Measurements from ENCODE around the gene DNAH17. TPM values are rescaled to one million over a fixed set of nuclear protein-coding genes. Genes with fewer than 3 reads are reported as not detected.

DNAH17 gene
- polyA plus RNA-seq, 3 donors from 2014 or later, result 0.09 TPM; not detected in 2

DNA sequence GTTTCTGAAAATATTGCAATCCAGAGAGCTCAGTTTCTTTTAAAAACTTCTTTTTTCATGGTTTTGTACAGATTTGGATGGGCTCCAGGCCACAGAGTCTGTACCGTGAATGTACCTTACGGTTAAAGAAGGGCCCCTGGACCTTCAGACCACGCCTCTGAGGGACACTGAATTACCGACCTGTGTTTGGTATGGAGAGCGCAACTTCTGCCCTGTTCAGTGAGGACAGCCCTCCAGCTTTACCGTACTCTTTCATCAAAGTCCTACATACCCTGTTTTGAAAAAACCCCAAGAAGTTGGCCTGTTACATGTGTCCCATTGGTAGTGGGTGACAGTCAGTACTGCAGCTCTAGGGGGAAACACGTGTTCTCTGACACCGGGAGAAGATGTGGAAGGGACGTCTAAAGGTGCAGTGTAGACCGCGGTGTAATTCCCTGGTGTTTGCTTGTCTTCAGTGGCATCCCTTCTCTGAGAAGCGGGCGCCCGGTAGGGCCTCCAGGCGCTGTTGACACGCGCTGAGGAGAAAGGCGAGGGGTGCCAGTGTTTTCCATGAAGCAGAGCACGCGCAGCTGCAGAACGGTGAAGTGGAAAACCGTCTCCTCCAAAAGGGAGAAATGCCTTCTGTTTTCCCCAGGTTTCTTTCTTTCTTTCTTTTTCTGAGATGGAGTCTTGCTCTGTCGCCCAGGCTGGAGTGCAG lies 192.6 kb downstream of the DNAH17 start:
- H3K4me3 Mint-ChIP-seq, result peak overlapping the region in 2 of 5 donors; percentile 37 to 53
- no peaks in the 10 kb centered on the region for H3K36me3 Mint-ChIP-seq
- peak overlapping the region; percentile 7 to 84 (median 68) for H3K27ac Mint-ChIP-seq
- peaks cover 80% of the 10 kb centered on the region in 2 donors for H3K4me1 Mint-ChIP-seq
- H3K9me3 Mint-ChIP-seq, result no peaks in the 10 kb centered on the region
- DNase-seq, result no peak
- H3K27me3 Mint-ChIP-seq (ENCODE audit: low read depth in 3 of 3), result peaks cover 1 to 6% (median 2%) of the 10 kb centered on the region in 3 donors

DNA sequence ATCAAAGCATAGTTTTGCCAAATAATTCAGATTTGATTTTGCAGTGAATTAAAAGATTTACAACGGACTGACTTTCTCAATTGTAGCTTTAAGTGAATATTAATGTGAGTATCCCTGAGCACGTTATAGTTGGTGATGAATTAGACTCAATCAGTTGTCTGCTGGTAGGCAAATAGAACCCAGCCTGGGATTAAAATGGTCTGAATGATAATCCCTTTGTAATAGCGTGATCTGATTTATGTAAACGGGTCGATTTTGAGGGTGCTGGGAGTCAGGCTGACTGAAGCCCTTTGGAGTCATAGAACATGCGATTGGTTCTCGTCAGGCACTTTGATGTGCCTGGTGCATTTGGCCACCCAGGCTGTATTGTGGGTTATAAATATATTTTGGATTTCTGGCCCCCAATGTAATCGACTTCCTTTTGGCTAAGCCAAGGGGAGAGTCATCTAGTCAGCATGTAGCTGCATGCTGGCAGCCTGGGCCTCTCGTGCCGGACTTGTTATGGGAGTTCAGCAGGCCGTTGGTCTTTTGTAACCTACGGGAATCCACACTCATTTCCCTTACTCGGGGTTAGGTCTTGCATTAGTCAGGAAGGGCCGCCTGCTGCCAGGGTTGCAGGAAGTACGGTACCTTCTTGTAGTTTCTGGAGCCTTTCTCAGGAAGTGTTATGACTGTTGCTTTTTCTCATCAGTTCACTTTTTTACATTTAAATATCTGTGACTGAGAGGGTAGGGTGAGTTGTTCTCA lies 193.3 kb downstream of the DNAH17 start:
- Mint-ChIP-seq H3K4me3 (peak overlapping the region in 1 of 5 donors; percentile 53), H3K27me3 (ENCODE audit: low read depth in 3 of 3) (peaks cover 1 to 12% (median 3%) of the 10 kb centered on the region in 3 donors), H3K36me3 (no peaks in the 10 kb centered on the region), H3K4me1 (peaks cover 83 to 86% of the 10 kb centered on the region in 2 donors), H3K9me3 (no peaks in the 10 kb centered on the region), H3K27ac (peak overlapping the region in 5 of 6 donors; percentile 7 to 69 (median 46))
- no peak for DNase-seq

DNA sequence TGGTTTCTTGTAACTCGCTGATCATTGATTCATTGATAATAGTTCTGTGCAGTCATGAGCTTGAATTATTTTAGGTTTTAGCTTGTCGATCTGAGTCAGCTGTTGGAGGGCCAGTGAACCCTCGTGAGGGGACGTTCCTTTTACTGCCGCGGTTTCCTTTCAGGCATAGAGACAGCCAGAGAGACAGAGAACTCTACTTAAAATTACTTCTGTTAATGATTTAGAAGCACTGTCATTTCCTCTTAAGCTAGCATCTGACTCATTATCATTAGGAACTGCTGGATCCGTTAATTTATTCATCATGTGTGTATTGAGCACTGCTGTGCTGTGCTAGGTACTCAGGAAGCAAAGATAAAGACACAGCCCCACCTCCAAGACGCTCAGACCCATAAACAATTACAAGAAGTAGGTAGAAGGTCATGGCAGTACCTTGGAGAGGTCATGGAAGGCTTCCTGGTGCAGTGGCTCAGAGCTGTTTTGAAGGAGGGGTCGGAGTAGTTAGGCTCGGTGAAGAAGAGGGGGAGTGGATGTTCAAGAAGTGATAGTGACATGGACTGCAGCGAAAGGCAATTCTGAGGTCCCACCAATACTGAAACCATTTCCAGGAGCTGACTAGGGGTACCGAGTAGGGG lies 195.5 kb downstream of the DNAH17 start:
- Mint-ChIP-seq H3K4me3 (peak overlapping the region in 4 of 5 donors; percentile 22 to 57 (median 37)), H3K27me3 (ENCODE audit: low read depth in 3 of 3) (peaks cover 1 to 18% (median 6%) of the 10 kb centered on the region in 3 donors), H3K9me3 (no peaks in the 10 kb centered on the region), H3K4me1 (peaks cover 71% of the 10 kb centered on the region in 2 donors), H3K27ac (peak overlapping the region; percentile 14 to 85 (median 61)), H3K36me3 (no peaks in the 10 kb centered on the region)
- DNase-seq, result peak in 1 of 3 donors; percentile 28

DNA sequence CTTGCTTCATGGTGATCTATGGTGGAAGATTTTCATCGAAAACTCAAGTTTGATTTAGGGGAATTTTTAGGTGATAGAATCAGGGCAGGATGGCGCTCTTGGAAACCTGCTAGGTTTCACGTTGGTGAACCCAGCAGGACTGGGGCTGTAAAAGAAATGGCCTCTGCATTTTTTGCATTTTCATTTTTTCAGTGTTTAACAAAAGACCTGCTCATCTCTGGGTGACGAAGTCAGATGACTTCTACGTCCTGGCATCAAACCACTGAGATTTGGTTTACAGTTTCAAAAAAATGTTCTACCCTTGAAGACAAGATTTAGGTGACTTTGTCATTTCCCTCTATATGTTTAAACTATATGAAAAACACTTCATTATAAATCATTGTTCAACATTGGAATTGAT lies 196.8 kb downstream of the DNAH17 start:
- no peaks in the 10 kb centered on the region for H3K36me3 Mint-ChIP-seq
- H3K27me3 Mint-ChIP-seq (ENCODE audit: low read depth in 3 of 3), result peaks cover 1 to 22% (median 6%) of the 10 kb centered on the region in 3 donors
- H3K4me1 Mint-ChIP-seq, result peaks cover 57 to 59% of the 10 kb centered on the region in 2 donors
- H3K27ac Mint-ChIP-seq, result peak overlapping the region; percentile 1 to 78 (median 67)
- no peak for DNase-seq
- H3K9me3 Mint-ChIP-seq, result no peaks in the 10 kb centered on the region
- peak overlapping the region; percentile 53 to 94 (median 74) for H3K4me3 Mint-ChIP-seq

DNA sequence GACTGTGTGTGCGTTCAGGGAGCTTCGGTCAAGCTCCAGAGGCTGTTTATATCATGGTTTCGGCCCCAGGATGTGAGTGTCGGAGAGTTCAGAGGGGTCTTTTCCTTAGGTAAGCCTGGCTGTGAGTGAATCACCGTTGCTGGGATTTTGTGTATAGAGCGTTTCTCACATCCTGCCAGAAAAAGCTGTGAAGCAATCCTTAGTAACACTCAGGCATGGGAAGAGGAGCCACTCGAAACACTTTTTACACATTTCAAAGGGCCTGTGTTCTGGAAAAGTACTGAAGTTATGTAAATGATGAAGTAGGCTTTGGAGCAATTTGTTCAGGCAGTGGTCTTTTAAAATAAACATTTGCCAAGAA lies 198.1 kb downstream of the DNAH17 start:
- Mint-ChIP-seq H3K36me3 (no peaks in the 10 kb centered on the region), H3K9me3 (no peaks in the 10 kb centered on the region), H3K4me1 (peaks cover 48 to 50% of the 10 kb centered on the region in 2 donors), H3K27ac (peak overlapping the region; percentile 85 to 97 (median 92)), H3K4me3 (peak overlapping the region; percentile 90 to 97 (median 94)), H3K27me3 (ENCODE audit: low read depth in 3 of 3) (peaks cover 0 to 22% (median 8%) of the 10 kb centered on the region in 3 donors)
- no peak for DNase-seq

DNA sequence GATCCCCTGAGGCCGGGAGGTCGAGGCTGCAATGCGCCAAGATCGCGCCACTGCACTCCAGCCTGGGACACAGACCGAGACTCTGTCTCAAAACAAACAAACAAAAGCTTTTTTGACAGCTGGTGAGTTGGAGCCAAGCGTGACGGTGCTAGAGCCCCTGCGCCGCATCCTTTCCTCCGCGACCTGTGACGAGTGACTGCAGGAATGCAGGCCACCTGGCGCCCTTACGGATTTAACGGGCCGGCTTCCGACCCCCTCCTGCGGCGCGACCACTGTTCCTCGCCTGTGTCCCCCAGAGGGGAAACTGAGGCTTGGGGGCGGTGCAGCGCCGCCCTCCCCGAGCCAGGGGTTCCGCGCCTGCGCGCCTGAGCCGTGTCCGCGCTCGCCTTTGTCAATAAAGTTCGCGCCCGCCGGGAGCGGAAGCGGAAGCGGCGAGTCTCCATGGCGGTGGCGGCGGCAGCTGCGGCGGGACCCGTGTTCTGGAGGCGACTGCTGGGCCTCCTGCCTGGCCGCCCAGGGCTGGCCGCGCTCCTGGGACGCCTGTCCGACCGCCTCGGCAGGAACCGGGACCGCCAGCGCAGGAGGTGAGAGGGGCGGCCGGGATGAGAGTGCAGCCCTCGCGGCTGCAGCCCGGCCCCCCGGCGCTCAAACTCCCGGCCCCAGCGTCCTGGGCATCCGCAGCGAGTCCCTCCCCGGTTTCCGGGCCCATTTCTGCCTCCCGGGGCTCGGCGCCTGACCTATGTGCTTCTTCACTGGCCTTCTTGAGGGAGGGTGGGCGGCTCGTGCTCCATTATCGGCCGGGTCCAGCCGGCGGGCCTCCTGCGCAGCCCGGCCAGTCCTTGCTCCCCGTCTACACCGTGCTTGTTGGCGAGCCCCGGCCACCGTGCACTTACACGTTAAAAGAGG lies 198.7 kb downstream of the DNAH17 start, which contains the start of gene PGS1:
TSS of gene PGS1 (plus strand) at position 425 of the 906 bp plus-strand sequence. CDS start at position 442, 17 bp downstream.
- Mint-ChIP-seq H3K27ac (peak within 1 kb of the TSS; percentile 85 to 97 (median 92)), H3K27me3 (ENCODE audit: low read depth in 3 of 3) (peaks cover 0 to 22% (median 8%) of the 10 kb centered on the region in 3 donors), H3K9me3 (no peaks in the 10 kb centered on the region), H3K4me1 (peaks cover 42 to 44% of the 10 kb centered on the region in 2 donors), H3K4me3 (peak within 1 kb of the TSS; percentile 90 to 97 (median 94)), H3K36me3 (no peaks in the 10 kb centered on the region)
- peak; percentile 84 to 86 (median 86) for DNase-seq

DNA sequence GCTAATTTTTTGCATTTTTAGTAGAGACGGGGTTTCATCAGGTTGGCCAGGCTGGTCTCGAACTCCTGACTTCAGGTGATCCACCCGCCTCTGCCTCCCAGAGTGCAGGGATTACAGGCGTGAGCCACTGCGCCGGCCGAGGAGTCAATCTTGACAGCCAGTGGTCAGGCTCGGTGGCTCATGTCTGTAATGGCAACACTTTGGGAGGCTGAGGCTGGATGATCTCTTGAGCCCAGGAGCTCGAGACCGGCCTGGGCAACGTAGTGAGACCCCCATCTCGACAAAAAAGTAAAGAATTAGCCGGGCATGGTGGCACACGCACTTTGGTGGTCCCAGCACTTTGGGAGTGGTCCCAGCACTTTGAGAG lies 199.4 kb downstream of the DNAH17 start:
- Mint-ChIP-seq H3K27me3 (ENCODE audit: low read depth in 3 of 3) (peaks cover 0 to 22% (median 10%) of the 10 kb centered on the region in 3 donors), H3K36me3 (no peaks in the 10 kb centered on the region), H3K4me1 (peaks cover 36 to 38% of the 10 kb centered on the region in 2 donors), H3K9me3 (no peaks in the 10 kb centered on the region), H3K4me3 (peak overlapping the region; percentile 76 to 96 (median 93)), H3K27ac (peak overlapping the region in 5 of 6 donors; percentile 36 to 91 (median 67))
- no peak for DNase-seq

DNA sequence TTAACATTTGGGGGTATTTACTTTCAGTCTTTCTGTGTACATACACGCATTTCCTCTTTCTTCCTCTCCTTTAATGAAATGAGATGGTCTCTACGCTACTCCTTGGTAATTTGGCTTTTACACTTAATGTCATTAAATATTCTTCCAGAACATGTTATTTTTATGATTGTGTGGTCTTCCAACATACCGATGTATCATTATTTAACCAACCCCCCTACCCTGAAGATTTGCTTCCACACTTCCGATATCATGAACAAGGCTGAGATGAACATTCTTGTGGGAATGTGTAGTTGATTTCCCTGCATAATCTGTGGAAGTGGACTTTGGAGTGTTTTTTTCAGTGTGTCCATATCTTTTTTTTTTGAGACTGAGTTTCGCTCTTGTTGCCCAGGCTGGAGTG lies 201.0 kb downstream of the DNAH17 start:
- peak overlapping the region in 1 of 6 donors; percentile 13 for H3K27ac Mint-ChIP-seq
- peaks cover 22% of the 10 kb centered on the region in 2 donors for H3K4me1 Mint-ChIP-seq
- peak overlapping the region in 2 of 5 donors; percentile 3 to 14 for H3K4me3 Mint-ChIP-seq
- no peaks in the 10 kb centered on the region for H3K9me3 Mint-ChIP-seq
- H3K27me3 Mint-ChIP-seq (ENCODE audit: low read depth in 3 of 3), result peaks cover 1 to 22% (median 12%) of the 10 kb centered on the region in 3 donors
- no peaks in the 10 kb centered on the region for H3K36me3 Mint-ChIP-seq
- DNase-seq, result no peak

DNA sequence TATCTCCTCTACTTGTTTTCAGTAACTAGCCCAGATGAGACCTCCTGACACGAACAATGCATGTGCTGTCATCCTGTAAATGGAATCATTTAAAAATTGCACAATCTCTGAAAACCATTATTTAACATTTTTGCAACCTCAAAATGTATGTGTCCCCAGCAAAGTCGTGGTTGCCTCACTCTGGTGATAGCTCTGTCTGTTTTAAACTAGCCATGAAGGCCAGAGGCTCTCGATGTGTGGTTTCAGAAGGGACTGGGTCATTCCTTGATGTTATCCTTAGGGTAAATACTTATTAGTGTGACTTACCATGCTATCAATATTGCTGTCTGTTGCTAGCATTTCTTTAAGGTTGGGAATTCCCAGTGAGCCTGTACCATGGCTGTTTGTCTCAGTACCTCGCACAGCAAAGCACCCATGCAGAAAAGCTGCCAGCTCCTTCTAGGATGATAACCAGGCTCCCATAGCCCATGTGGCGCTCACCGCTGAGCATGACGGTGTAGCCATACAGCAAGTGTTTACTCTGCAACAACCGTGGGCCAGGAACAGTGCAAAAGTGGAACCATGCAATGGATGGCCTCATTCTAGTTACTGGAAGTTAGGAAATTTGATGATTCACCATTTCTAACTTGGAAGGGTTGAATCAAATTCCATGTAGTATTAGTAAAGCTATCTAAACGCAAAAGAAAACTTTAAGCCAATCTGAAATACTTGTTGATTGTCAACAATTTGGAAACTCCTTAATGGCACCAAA lies 201.6 kb downstream of the DNAH17 start:
- H3K36me3 Mint-ChIP-seq, result no peaks in the 10 kb centered on the region
- DNase-seq, result no peak
- peaks cover 1 to 22% (median 12%) of the 10 kb centered on the region in 3 donors for H3K27me3 Mint-ChIP-seq (ENCODE audit: low read depth in 3 of 3)
- no peak overlapping the region for H3K27ac Mint-ChIP-seq
- peaks cover 16 to 17% of the 10 kb centered on the region in 2 donors for H3K4me1 Mint-ChIP-seq
- no peaks in the 10 kb centered on the region for H3K9me3 Mint-ChIP-seq
- no peak overlapping the region for H3K4me3 Mint-ChIP-seq

DNA sequence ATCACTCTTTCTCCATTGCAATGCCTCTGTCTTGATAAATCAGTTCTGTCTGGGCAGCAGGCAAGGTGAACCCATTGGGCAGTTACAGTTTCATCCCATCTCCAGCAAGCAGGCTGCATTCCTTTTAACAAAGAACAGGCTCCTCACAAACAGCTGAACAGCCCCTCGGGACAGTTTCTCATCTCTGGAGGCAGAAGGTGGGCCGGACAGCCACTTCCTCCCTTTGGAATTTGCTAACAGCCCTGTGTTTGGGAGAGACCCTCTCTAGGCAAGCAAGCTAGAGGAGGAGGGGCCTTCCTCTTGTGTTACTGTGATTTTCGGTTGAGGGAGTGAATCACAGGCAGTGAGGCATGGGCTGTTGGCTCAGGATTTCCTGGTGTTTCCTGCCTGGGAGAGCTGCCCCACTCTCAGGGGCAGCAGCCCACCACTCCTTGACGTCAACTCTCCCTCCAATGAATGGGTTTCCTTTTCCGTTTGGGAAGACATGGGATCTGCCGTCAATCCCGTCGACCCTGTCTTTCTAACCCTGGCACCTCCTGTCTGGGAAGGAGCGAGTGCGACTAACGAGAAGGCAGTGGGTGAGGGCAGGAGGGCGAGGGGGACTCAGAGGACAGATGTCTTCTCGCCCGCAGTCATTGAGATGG lies 202.4 kb downstream of the DNAH17 start:
- Mint-ChIP-seq H3K27me3 (ENCODE audit: low read depth in 3 of 3) (peaks cover 1 to 19% (median 11%) of the 10 kb centered on the region in 3 donors), H3K9me3 (no peaks in the 10 kb centered on the region), H3K4me1 (peaks cover 9% of the 10 kb centered on the region in 2 donors), H3K4me3 (no peak overlapping the region), H3K36me3 (no peaks in the 10 kb centered on the region), H3K27ac (no peak overlapping the region)
- DNase-seq, result no peak

DNA sequence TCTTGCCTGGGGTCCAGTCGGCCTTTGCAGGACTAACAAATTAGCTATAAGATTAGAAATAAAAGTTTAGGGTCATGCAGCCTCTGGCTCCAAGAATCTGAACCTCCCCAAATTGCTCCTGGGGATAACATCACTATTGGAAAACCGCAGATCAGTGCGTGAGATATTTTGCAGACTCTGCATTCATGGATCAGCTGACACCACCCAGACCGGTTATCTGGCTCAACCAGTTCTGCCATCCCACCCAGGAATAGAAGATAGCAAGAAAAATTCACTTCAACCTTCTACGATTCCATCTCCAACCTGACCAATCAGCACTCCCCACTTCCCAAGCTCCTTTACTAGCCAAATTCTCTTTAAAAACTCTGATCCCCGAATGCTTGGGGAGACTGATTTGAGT lies 203.0 kb downstream of the DNAH17 start:
- no peak for DNase-seq
- Mint-ChIP-seq H3K27me3 (ENCODE audit: low read depth in 3 of 3) (peaks cover 1 to 16% (median 11%) of the 10 kb centered on the region in 3 donors), H3K27ac (no peak overlapping the region), H3K4me1 (peaks cover 5 to 6% of the 10 kb centered on the region in 2 donors), H3K36me3 (no peaks in the 10 kb centered on the region), H3K4me3 (no peak overlapping the region), H3K9me3 (no peaks in the 10 kb centered on the region)
